ENCODE results near the gene JPH4. TPM values are rescaled to one million over a fixed set of nuclear protein-coding genes. Genes with fewer than 3 reads are reported as not detected.

The JPH4 gene
- total and polyA plus RNA-seq, 2 donors (not counting 3 experiments of a cell fraction or from before 2014, with no cell fraction given), result 0.06 TPM; not detected in 1

DNA sequence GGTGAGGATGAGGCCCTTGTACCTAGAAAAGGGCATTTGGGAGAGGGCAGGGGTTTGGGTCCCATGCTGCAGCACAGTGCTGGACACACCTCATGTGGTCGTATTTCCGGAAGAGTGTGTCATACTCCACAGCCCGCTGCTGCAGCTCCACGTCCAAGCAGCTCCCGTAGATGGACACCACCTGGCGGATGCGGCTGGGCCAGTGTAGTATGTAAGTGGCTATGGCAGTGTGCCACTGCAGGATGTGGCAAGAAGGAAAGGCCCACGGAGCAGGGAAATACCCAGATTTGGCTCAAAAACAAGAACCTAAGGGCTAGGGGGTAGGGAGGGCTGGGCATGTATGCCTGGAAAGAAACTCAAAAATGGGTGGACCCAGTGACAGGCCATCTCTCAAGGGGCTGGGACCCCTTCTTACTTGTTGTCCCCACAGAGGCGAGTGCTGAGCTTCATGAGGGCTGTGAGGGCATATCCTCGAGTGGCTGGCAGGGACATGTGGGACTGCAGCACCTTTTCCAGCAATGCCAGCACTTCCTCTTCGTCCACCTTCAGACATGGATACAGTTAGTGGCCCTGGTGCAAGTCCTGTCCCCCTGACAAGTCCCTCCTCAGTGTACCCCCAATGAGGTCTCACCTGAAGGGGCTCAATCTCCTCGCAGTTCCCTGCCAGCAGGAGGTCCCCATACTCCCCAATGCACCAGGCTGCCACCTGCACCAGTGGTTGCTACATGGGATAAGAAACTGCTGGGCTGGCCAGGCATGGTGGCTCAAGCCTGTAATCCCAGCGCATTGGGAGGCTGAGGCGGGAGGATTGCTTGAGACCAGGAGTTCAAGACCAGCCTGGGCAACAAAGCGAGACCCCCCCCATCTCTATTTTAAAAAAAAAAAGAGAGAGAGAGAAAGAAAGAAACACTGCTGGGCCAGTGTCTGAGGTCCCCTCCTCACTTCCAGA, 16.4 kb downstream of the JPH4 start:
- peaks cover 2% of the 10 kb centered on the region for H3K79me2 ChIP-seq (ENCODE audit: control insufficient read depth, insufficient read depth, low read length)
- dilution Hi-C loops (cut with MboI; ENCODE audit: extremely low pct_ligation_motif_present, low sequenced_read_pairs), result no loop called here
- intact Hi-C loops (cut with micrococcal nuclease), result loop anchor here (1.0 kb wide), 2 partner anchors 84 to 234 kb away; no protein-coding TSS in a partner anchor
- DNase-seq (ENCODE audit: low read depth, low spot score) (no peak), FAIRE-seq (no peak)
- H3K9me1 ChIP-seq (replicated peaks; ENCODE audit: control insufficient read depth, extremely low read depth, insufficient read depth, low read length), result no peaks in the 10 kb centered on the region
- H3K9me3 ChIP-seq (replicated peaks; ENCODE audit: control insufficient read depth, insufficient read depth, low read length), result no peaks in the 10 kb centered on the region
- no peak overlapping the region for H2AFZ ChIP-seq (ENCODE audit: low read depth, low read length)
- peaks cover 4% of the 10 kb centered on the region for H3K4me1 ChIP-seq (ENCODE audit: control insufficient read depth, extremely low read depth, insufficient read depth, low read length)
- H3K4me2 ChIP-seq (ENCODE audit: insufficient read depth, low read length), result no peak overlapping the region
- CTCF ChIA-PET, result interaction anchor here (0.8 to 12.3 kb wide), 8 partner anchors 9 to 241 kb away, joined by 3 to 416 read pairs (median 4); partner anchors contain the start of gene PABPN1
- no peak overlapping the region for H3K9ac ChIP-seq (replicated peaks; ENCODE audit: extremely low read depth, insufficient read depth, low read length)
- no peak overlapping the region for H3K4me3 ChIP-seq (replicated peaks in 1 of 3; ENCODE audit: insufficient read depth in 1 of 3, low read depth in 1 of 3, low read length in 3 of 3)
- H3K27me3 ChIP-seq (ENCODE audit: control insufficient read depth in 2 of 2, insufficient read depth in 2 of 2, low read length in 2 of 2), result no peaks in the 10 kb centered on the region
- TF ChIP-seq FOS (IDR thresholded peaks at IDR 0.05; ENCODE audit: borderline replicate concordance, insufficient read depth, low read length) (no peak), GATA2 (IDR thresholded peaks at IDR 0.05; ENCODE audit: insufficient read depth, insufficient read length, low read depth, low read length) (no peak), POLR2AphosphoS5 (IDR thresholded peaks at IDR 0.05; ENCODE audit: insufficient read depth, low read depth, low read length) (no peak), MYC (IDR thresholded peaks at IDR 0.05; ENCODE audit: low read depth, low read length) (no peak), JUN (IDR thresholded peaks at IDR 0.05; ENCODE audit: borderline replicate concordance, insufficient read depth, insufficient read length, low read depth) (no peak), POLR2A (IDR thresholded peaks at IDR 0.05; ENCODE audit: low read depth, low read length) (no peak), EZH2 (IDR thresholded peaks at IDR 0.05; ENCODE audit: borderline replicate concordance, low read depth, low read length, severe bottlenecking) (no peak)
- TF ChIP-seq, protein P1, sequence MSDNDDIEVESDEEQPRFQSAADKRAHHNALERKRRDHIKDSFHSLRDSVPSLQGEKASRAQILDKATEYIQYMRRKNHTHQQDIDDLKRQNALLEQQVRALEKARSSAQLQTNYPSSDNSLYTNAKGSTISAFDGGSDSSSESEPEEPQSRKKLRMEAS (IDR thresholded peaks at IDR 0.05; ENCODE audit: insufficient read depth, insufficient read length), result no peak
- TF ChIP-seq, protein P2, sequence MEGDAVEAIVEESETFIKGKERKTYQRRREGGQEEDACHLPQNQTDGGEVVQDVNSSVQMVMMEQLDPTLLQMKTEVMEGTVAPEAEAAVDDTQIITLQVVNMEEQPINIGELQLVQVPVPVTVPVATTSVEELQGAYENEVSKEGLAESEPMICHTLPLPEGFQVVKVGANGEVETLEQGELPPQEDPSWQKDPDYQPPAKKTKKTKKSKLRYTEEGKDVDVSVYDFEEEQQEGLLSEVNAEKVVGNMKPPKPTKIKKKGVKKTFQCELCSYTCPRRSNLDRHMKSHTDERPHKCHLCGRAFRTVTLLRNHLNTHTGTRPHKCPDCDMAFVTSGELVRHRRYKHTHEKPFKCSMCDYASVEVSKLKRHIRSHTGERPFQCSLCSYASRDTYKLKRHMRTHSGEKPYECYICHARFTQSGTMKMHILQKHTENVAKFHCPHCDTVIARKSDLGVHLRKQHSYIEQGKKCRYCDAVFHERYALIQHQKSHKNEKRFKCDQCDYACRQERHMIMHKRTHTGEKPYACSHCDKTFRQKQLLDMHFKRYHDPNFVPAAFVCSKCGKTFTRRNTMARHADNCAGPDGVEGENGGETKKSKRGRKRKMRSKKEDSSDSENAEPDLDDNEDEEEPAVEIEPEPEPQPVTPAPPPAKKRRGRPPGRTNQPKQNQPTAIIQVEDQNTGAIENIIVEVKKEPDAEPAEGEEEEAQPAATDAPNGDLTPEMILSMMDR (IDR thresholded peaks at IDR 0.05; ENCODE audit: extremely low read depth in 1 of 2, insufficient read depth in 1 of 2, low read depth in 1 of 2, low read length in 2 of 2), result no peak
- no peak overlapping the region for H3K27ac ChIP-seq (ENCODE audit: insufficient read depth, low read depth, low read length)
- POLR2A ChIA-PET, result no interaction called here
- no peaks in the 10 kb centered on the region for H4K20me1 ChIP-seq (replicated peaks; ENCODE audit: control insufficient read depth, extremely low read depth, insufficient read depth, low read length)
- BruUV-seq (replicated peaks), result no TSS peak
- H3K36me3 ChIP-seq (ENCODE audit: control insufficient read depth in 2 of 2, extremely low read depth in 1 of 2, insufficient read depth in 2 of 2, low read length in 2 of 2), result peaks cover 0 to 11% of the 10 kb centered on the region in 2 experiments
